ENCODE measurements around the gene ARL5A.

GRCh38 chr2:151761193-151761592 lies 67.0 kb downstream of the ARL5A start:
- TF ChIP-seq MAX (IDR thresholded peaks at IDR 0.05): no peak
- TF ChIP-seq EP300 (IDR thresholded peaks at IDR 0.05; ENCODE audit: borderline replicate concordance): no peak
- no peak for TF ChIP-seq CREB1 (IDR thresholded peaks at IDR 0.05; ENCODE audit: low read depth)
